Nephron (organoid): ENCODE data around the gene VWF.

Source experiments
- H3K27ac Mint-ChIP-seq, 3 experiments: 2 replicates each; pipeline ENCODE4 v1.8.0; 2020; ENCODE audit warnings: mixed read lengths in 3 of 3, mild to moderate bottlenecking in 2 of 3, moderate library complexity in 1 of 3
- H3K27me3 Mint-ChIP-seq: 2 replicates; pipeline ENCODE4 v1.8.0; 2021; ENCODE audit warnings: low read depth, mild to moderate bottlenecking, moderate library complexity, mixed read lengths
- H3K36me3 Mint-ChIP-seq: 2 replicates; pipeline ENCODE4 v1.8.0; 2020; ENCODE audit warnings: low read depth, mixed read lengths
- H3K4me1 Mint-ChIP-seq: 2 replicates; pipeline ENCODE4 v1.8.0; 2020; ENCODE audit warnings: mixed read lengths
- H3K4me3 Mint-ChIP-seq, 3 experiments: 2 replicates each; pipeline ENCODE4 v1.8.0; 2020; ENCODE audit warnings: mild to moderate bottlenecking in 3 of 3, mixed read lengths in 3 of 3, moderate library complexity in 2 of 3
- H3K9me3 Mint-ChIP-seq: 2 replicates; pipeline ENCODE4 v1.8.0; 2020; ENCODE audit warnings: mixed read lengths
- TF ChIP-seq, protein P1 (sequence below), 3 experiments: fragments of 200-600 bp; sonication (generic); IDR thresholded peaks; one replicate each; pipeline ENCODE4 v1.5.0; 2021; ENCODE audit warnings: antibody characterized with exemption in 3 of 3; ENCODE audit not compliant: unreplicated experiment in 3 of 3

The VWF gene

GRCh38 chr12:6074979-6075585 is 49.4 kb downstream of the VWF start:
- Mint-ChIP-seq H3K27me3 (peaks cover 17% of the 10 kb centered on the region), H3K9me3 (no peaks in the 10 kb centered on the region), H3K4me1 (peaks cover 14% of the 10 kb centered on the region), H3K27ac (no peak overlapping the region), H3K36me3 (no peaks in the 10 kb centered on the region), H3K4me3 (peak overlapping the region in 1 of 3 experiments; percentile 32)
- TF ChIP-seq, protein P1, sequence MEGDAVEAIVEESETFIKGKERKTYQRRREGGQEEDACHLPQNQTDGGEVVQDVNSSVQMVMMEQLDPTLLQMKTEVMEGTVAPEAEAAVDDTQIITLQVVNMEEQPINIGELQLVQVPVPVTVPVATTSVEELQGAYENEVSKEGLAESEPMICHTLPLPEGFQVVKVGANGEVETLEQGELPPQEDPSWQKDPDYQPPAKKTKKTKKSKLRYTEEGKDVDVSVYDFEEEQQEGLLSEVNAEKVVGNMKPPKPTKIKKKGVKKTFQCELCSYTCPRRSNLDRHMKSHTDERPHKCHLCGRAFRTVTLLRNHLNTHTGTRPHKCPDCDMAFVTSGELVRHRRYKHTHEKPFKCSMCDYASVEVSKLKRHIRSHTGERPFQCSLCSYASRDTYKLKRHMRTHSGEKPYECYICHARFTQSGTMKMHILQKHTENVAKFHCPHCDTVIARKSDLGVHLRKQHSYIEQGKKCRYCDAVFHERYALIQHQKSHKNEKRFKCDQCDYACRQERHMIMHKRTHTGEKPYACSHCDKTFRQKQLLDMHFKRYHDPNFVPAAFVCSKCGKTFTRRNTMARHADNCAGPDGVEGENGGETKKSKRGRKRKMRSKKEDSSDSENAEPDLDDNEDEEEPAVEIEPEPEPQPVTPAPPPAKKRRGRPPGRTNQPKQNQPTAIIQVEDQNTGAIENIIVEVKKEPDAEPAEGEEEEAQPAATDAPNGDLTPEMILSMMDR (IDR thresholded peaks at IDR 0.05; ENCODE audit: unreplicated experiment in 3 of 3) = no peak

DNA sequence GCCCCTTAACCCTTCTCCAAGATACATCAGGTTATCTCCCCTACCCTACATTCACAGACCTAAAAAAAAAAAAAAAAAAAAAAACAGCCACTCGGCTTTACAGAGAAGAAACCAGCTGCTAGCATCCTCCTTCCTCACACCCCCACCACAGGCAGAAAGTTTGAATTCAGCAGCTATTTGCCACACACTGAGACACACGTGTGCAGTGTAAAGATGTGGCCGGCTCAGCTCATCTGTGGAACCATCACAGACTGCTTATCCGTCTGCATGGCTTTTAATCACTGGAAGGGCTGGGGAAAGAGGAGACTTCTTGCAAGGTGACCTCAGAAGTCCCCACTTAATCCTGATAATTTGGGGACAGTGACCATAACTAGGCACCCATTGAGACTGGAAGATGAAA is 50.0 kb downstream of the VWF start:
- Mint-ChIP-seq H3K9me3 (no peaks in the 10 kb centered on the region), H3K36me3 (no peaks in the 10 kb centered on the region), H3K27ac (peak overlapping the region in 1 of 3 experiments; percentile 16), H3K4me3 (peak overlapping the region in 1 of 3 experiments; percentile 13), H3K27me3 (peaks cover 12% of the 10 kb centered on the region), H3K4me1 (peaks cover 19% of the 10 kb centered on the region)
- TF ChIP-seq, protein P1 (IDR thresholded peaks at IDR 0.05; ENCODE audit: unreplicated experiment in 3 of 3) = no peak

GRCh38 chr12:6073426-6073825 is 51.0 kb downstream of the VWF start:
- H3K9me3 Mint-ChIP-seq = no peaks in the 10 kb centered on the region
- peaks cover 23% of the 10 kb centered on the region for H3K4me1 Mint-ChIP-seq
- no peak overlapping the region for H3K4me3 Mint-ChIP-seq
- no peaks in the 10 kb centered on the region for H3K36me3 Mint-ChIP-seq
- no peak overlapping the region for H3K27ac Mint-ChIP-seq
- peaks cover 12% of the 10 kb centered on the region for H3K27me3 Mint-ChIP-seq
- TF ChIP-seq, protein P1 (IDR thresholded peaks at IDR 0.05; ENCODE audit: unreplicated experiment in 3 of 3) = no peak

- Mint-ChIP-seq H3K36me3 (no peaks in the 10 kb centered on the region), H3K9me3 (no peaks in the 10 kb centered on the region), H3K27me3 (peaks cover 15% of the 10 kb centered on the region), H3K4me1 (peaks cover 28% of the 10 kb centered on the region), H3K27ac (peak overlapping the region in 1 of 3 experiments; percentile 16), H3K4me3 (no peak overlapping the region)
- TF ChIP-seq, protein P1 (IDR thresholded peaks at IDR 0.05; ENCODE audit: unreplicated experiment in 3 of 3) = no peak
Observed at GRCh38 chr12:6072302-6072752, 52.1 kb downstream of the VWF start.

- Mint-ChIP-seq H3K4me1 (peaks cover 28% of the 10 kb centered on the region), H3K9me3 (no peaks in the 10 kb centered on the region), H3K27me3 (peaks cover 20% of the 10 kb centered on the region), H3K27ac (no peak overlapping the region), H3K36me3 (no peaks in the 10 kb centered on the region), H3K4me3 (no peak overlapping the region)
- TF ChIP-seq, protein P1 (IDR thresholded peaks at IDR 0.05; ENCODE audit: unreplicated experiment in 3 of 3) = no peak
Observed at GRCh38 chr12:6071589-6071988, 52.9 kb downstream of the VWF start.
